GM12878 (cell line): ENCODE measurements around the gene LIPA. TPM values are rescaled to one million over a fixed set of nuclear protein-coding genes. Genes with fewer than 3 reads are reported as not detected.

ENCODE experiments used
- CUX1 ChIP-seq: IDR thresholded peaks from 2 replicates; pipeline ENCODE4 v1.6.1; 2012; ENCODE audit warnings: improper control_type of control experiment, low read depth, low read length; ENCODE audit not compliant: insufficient replicate concordance
- FOS ChIP-seq: IDR thresholded peaks from 3 replicates; pipeline ENCODE4 v1.6.1; 2011; ENCODE audit warnings: borderline replicate concordance; ENCODE audit not compliant: insufficient read length; ENCODE audit errors: extremely low read depth
- NFXL1 ChIP-seq: fragments of 450-650 bp; IDR thresholded peaks from 2 replicates; pipeline ENCODE4 v1.6.1; 2017; ENCODE audit warnings: antibody characterized with exemption, mild to moderate bottlenecking, borderline replicate concordance
- ZSCAN29 ChIP-seq: fragments of 450-650 bp; IDR thresholded peaks from 2 replicates; pipeline ENCODE4 v1.6.1; 2017; ENCODE audit warnings: mild to moderate bottlenecking, moderate library complexity
- polyA plus RNA-seq, 11 experiments: library from polyadenylated mRNA; depleted of rRNA in 4 of 11; unstranded in 6 of 11; stranded (reverse) in 5 of 11; fragments of >200 nt; fragmentation: Nextera tagmentation in 4 of 11; fragmentation: Illumina TruSeq in 1 of 11; extraction: Ambion mirVana in 4 of 11; extraction: Trizol in 1 of 11; gene quantifications; 1 replicate in 1 of 11; 2 replicates in 10 of 11; pipeline versions ENCODE4 v1.2.1 to v1.2.3, GENCODE V29; 2011 to 2016; ENCODE audit warnings: inconsistent platforms in 2 of 11, missing spikeins in 2 of 11, low read depth in 1 of 11
- total RNA-seq, 4 experiments: library from RNA; depleted of rRNA in 3 of 4; stranded (reverse); fragments of >200 nt in 3 of 4; fragmentation: Illumina TruSeq in 1 of 4; extraction: Trizol in 1 of 4; gene quantifications; 2 replicates each; pipeline versions ENCODE4 v1.2.1 to v1.2.3, GENCODE V29; 2013 to 2021
- TF ChIP-seq, protein P1 (sequence below): IDR thresholded peaks from 2 replicates; pipeline ENCODE4 v1.6.1; 2012; ENCODE audit warnings: mild to moderate bottlenecking, low read depth, low read length

LIPA gene
- total and polyA plus RNA-seq, 10 of the 15 experiments (the other 5 are each of a cell fraction or from before 2014, with no cell fraction given) = 31.1 to 50.3 (median 39.5) TPM

DNA sequence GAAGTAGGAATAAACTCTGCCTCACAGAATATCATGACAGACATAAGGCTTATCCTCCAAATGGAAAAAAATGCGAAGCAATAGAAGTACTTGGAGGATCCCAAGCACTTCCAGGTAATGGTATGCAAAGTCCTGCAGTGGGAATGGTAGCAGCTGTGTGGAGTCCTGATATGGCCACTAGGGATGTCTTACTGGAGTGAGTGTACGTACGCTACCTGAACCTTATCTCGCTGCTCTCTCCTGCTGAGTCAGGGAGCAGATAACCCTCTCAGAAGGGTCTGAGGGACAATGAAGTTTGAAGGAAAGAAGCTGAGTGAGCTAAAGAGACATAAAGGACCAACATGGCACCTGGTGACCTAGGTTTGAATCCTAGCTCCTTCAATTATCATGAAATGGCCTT is 86.7 kb downstream of the LIPA start (continued):
- no peak for TF ChIP-seq CUX1
- no peak for TF ChIP-seq ZSCAN29
- TF ChIP-seq, protein P1, sequence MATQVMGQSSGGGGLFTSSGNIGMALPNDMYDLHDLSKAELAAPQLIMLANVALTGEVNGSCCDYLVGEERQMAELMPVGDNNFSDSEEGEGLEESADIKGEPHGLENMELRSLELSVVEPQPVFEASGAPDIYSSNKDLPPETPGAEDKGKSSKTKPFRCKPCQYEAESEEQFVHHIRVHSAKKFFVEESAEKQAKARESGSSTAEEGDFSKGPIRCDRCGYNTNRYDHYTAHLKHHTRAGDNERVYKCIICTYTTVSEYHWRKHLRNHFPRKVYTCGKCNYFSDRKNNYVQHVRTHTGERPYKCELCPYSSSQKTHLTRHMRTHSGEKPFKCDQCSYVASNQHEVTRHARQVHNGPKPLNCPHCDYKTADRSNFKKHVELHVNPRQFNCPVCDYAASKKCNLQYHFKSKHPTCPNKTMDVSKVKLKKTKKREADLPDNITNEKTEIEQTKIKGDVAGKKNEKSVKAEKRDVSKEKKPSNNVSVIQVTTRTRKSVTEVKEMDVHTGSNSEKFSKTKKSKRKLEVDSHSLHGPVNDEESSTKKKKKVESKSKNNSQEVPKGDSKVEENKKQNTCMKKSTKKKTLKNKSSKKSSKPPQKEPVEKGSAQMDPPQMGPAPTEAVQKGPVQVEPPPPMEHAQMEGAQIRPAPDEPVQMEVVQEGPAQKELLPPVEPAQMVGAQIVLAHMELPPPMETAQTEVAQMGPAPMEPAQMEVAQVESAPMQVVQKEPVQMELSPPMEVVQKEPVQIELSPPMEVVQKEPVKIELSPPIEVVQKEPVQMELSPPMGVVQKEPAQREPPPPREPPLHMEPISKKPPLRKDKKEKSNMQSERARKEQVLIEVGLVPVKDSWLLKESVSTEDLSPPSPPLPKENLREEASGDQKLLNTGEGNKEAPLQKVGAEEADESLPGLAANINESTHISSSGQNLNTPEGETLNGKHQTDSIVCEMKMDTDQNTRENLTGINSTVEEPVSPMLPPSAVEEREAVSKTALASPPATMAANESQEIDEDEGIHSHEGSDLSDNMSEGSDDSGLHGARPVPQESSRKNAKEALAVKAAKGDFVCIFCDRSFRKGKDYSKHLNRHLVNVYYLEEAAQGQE = no peak
- TF ChIP-seq NFXL1 = no peak
- TF ChIP-seq FOS = no peak
